Measurements from ENCODE around the gene METTL16. TPM values are rescaled to one million over a fixed set of nuclear protein-coding genes. Genes with fewer than 3 reads are reported as not detected.

The METTL16 gene
- total RNA-seq, 1 experiment from 2014 or later: 37.6 TPM

GRCh38 chr17:2368359-2368758 is 143.3 kb downstream of the METTL16 start:
- ChIA-PET RAD21 (ENCODE audit: low non-redundant PET in 1 of 2, low total read pairs in 2 of 2, uncharacterized antibody in 2 of 2, unreplicated experiment in 2 of 2) (no interaction called here), CTCF (interaction anchor here (3.6 kb wide), 1 partner anchor 48 kb away, joined by 12 read pairs; no protein-coding TSS in a partner anchor)
- ATAC-seq: no peak

More at GRCh38 chr17:2368359-2368758, 143.3 kb downstream of the METTL16 start:
- Histone ChIP-seq H3K27me3 (ENCODE audit: insufficient read depth, low read length) (no peaks in the 10 kb centered on the region), H3K4me3 (replicated peaks in 1 of 2; ENCODE audit: low read depth in 1 of 2, low read length in 2 of 2) (no peak overlapping the region), H3K79me2 (ENCODE audit: insufficient read depth, low read length) (no peaks in the 10 kb centered on the region), H3K9me3 (ENCODE audit: control insufficient read depth in 1 of 2, insufficient read depth in 1 of 2, low read depth in 1 of 2, low read length in 2 of 2) (no peaks in the 10 kb centered on the region), H3K4me1 (ENCODE audit: control insufficient read depth in 1 of 2, insufficient read depth in 2 of 2, low read length in 2 of 2) (no peaks in the 10 kb centered on the region), H3K9ac (ENCODE audit: low read length) (no peak overlapping the region), H3K27ac (ENCODE audit: low read depth, low read length) (no peak overlapping the region), H3K4me2 (ENCODE audit: low read length) (no peak overlapping the region), H2AFZ (ENCODE audit: low read depth, low read length, poor library complexity, severe bottlenecking) (no peak overlapping the region), H4K20me1 (ENCODE audit: insufficient read depth) (no peaks in the 10 kb centered on the region), H3K9me2 (ENCODE audit: insufficient read depth) (no peaks in the 10 kb centered on the region), H3K36me3 (ENCODE audit: control insufficient read depth in 1 of 2, insufficient read depth in 2 of 2, low read length in 2 of 2) (no peaks in the 10 kb centered on the region; a peak in 2 of 4 replicates)
- BruUV-seq (replicated peaks): no TSS peak
- DNase-seq (ENCODE audit: low read depth, low spot score): no peak
- intact Hi-C loops (cut with micrococcal nuclease): no loop called here
- POLR2A ChIA-PET: no interaction called here
- TF ChIP-seq SRF (IDR thresholded peaks at IDR 0.05; ENCODE audit: low read depth): no peak
- TF ChIP-seq JUND (IDR thresholded peaks at IDR 0.05): no peak
- TF ChIP-seq CBX3 (IDR thresholded peaks at IDR 0.05; ENCODE audit: low read depth): no peak
- TF ChIP-seq ATF3 (IDR thresholded peaks at IDR 0.05): no peak
- TF ChIP-seq EZH2phosphoT487 (IDR thresholded peaks at IDR 0.05; ENCODE audit: borderline replicate concordance): no peak
- no peak for TF ChIP-seq CTCF (IDR thresholded peaks at IDR 0.05 in 2 of 3, conservative IDR thresholded peaks at IDR 0.05 in 1 of 3; ENCODE audit: borderline replicate concordance in 1 of 3, insufficient read depth in 1 of 3, low read depth in 2 of 3, low read length in 2 of 3)
- TF ChIP-seq SIN3A (IDR thresholded peaks at IDR 0.05; ENCODE audit: low read depth): no peak
- TF ChIP-seq CEBPB (IDR thresholded peaks at IDR 0.05; ENCODE audit: low read depth): no peak
- no peak for TF ChIP-seq EGR1 (IDR thresholded peaks at IDR 0.05; ENCODE audit: low read depth)
- no peak for TF ChIP-seq POLR2A (IDR thresholded peaks at IDR 0.05; ENCODE audit: borderline replicate concordance, extremely low read depth, insufficient read depth, insufficient read length)
- TF ChIP-seq YY1 (IDR thresholded peaks at IDR 0.05; ENCODE audit: extremely low read depth, insufficient replicate concordance, low read depth, low read length): no peak
- TF ChIP-seq SP1 (IDR thresholded peaks at IDR 0.05; ENCODE audit: low read depth): no peak
- no peak for TF ChIP-seq EZH2 (IDR thresholded peaks at IDR 0.05)
- no peak for TF ChIP-seq TCF7L2 (IDR thresholded peaks at IDR 0.05; ENCODE audit: borderline replicate concordance, extremely low read depth, insufficient read depth, insufficient read length)
- TF ChIP-seq, protein P1, sequence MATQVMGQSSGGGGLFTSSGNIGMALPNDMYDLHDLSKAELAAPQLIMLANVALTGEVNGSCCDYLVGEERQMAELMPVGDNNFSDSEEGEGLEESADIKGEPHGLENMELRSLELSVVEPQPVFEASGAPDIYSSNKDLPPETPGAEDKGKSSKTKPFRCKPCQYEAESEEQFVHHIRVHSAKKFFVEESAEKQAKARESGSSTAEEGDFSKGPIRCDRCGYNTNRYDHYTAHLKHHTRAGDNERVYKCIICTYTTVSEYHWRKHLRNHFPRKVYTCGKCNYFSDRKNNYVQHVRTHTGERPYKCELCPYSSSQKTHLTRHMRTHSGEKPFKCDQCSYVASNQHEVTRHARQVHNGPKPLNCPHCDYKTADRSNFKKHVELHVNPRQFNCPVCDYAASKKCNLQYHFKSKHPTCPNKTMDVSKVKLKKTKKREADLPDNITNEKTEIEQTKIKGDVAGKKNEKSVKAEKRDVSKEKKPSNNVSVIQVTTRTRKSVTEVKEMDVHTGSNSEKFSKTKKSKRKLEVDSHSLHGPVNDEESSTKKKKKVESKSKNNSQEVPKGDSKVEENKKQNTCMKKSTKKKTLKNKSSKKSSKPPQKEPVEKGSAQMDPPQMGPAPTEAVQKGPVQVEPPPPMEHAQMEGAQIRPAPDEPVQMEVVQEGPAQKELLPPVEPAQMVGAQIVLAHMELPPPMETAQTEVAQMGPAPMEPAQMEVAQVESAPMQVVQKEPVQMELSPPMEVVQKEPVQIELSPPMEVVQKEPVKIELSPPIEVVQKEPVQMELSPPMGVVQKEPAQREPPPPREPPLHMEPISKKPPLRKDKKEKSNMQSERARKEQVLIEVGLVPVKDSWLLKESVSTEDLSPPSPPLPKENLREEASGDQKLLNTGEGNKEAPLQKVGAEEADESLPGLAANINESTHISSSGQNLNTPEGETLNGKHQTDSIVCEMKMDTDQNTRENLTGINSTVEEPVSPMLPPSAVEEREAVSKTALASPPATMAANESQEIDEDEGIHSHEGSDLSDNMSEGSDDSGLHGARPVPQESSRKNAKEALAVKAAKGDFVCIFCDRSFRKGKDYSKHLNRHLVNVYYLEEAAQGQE (IDR thresholded peaks at IDR 0.05; ENCODE audit: low read depth): no peak
- no peak for TF ChIP-seq ZFX (IDR thresholded peaks at IDR 0.05)
- TF ChIP-seq ZNF274 (IDR thresholded peaks at IDR 0.05; ENCODE audit: low read depth, low read length): no peak
- TF ChIP-seq ELF1 (IDR thresholded peaks at IDR 0.05; ENCODE audit: borderline replicate concordance, low read depth): no peak
- TF ChIP-seq RAD21 (IDR thresholded peaks at IDR 0.05; ENCODE audit: low read depth): no peak

Data from HCT116 (cell line).